ENCODE results near the gene IMP3.
A peak's percentile ranks its signal among the peaks of the same experiment; 100 is the strongest.
"Not testable (repeated sequence)": the region's sequence is repeated elsewhere in the genome, so short reads cannot be mapped to it uniquely, and the experiment has no call there.

The IMP3 gene

DNA sequence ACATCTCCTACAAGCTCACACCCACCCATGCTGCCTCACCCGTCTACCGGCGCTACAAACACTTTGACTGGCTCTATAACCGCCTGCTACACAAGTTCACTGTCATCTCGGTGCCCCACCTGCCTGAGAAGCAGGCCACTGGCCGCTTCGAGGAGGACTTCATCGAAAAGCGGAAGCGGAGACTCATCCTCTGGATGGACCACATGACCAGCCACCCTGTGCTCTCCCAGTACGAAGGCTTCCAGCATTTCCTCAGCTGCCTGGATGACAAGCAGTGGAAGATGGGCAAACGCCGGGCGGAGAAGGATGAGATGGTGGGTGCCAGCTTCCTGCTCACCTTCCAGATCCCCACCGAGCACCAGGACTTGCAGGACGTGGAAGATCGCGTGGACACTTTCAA, 9.8 kb upstream of the IMP3 start:
- no peak for DNase-seq

DNA sequence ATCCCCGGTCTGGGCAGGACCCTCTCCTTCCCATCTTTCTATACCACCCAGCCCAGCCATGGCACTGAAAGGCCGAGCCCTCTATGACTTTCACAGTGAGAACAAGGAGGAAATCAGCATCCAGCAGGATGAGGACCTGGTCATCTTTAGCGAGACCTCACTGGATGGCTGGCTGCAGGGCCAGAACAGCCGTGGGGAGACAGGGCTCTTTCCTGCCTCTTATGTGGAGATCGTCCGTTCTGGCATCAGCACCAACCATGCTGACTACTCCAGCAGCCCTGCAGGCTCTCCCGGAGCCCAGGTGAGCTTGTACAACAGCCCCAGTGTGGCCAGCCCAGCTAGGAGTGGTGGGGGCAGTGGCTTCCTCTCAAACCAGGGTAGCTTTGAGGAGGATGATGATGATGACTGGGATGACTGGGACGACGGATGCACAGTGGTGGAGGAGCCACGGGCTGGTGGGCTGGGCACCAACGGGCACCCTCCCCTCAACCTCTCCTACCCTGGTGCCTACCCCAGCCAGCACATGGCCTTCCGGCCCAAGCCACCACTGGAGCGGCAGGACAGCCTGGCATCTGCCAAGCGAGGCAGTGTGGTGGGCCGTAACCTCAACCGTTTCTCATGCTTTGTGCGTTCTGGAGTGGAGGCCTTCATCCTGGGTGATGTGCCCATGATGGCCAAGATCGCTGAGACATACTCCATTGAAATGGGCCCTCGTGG, 9.2 kb upstream of the IMP3 start:
- no peak for DNase-seq

DNA sequence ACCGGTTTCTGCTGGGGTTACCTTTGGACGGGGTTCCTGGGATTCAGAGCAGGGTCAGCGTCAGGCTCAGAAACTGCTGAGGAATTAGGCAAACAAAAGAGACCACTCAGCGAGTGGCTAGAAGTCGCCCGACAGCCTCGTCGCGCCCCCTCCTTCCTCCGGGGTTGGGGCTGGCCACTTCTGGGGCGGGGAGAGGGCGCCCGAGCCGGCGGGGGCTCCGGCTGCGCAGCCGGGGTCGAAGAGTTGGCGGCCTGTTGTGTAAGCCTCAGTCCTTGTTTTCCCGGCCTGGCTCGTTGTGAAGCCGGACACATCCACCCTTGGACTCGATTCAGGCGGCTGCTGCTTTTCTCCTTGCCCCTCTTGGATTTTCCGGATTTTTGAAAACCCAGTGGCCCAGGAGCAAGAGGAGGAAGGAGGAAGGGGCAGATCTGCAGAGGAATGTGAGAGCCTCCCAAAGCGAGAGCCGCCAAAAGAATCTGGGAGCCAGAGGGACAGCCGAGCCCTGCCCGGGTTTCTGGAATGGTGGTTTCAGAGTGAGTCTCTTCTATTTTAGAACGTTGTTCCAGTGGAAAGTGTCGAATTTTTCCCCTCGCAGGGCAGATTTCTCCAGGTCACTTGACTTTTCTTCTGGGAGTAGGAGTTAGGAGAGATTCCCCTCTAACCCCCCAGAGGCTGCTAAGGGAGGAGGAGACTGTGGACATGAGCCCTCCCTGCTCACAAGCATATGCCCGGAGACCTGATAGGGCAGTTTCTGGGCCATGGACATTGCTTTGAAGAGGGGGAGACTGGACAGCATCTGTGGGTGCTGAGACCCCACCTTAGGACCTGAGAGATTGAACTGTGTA, 8.4 kb upstream of the IMP3 start:
- no peak for DNase-seq

DNA sequence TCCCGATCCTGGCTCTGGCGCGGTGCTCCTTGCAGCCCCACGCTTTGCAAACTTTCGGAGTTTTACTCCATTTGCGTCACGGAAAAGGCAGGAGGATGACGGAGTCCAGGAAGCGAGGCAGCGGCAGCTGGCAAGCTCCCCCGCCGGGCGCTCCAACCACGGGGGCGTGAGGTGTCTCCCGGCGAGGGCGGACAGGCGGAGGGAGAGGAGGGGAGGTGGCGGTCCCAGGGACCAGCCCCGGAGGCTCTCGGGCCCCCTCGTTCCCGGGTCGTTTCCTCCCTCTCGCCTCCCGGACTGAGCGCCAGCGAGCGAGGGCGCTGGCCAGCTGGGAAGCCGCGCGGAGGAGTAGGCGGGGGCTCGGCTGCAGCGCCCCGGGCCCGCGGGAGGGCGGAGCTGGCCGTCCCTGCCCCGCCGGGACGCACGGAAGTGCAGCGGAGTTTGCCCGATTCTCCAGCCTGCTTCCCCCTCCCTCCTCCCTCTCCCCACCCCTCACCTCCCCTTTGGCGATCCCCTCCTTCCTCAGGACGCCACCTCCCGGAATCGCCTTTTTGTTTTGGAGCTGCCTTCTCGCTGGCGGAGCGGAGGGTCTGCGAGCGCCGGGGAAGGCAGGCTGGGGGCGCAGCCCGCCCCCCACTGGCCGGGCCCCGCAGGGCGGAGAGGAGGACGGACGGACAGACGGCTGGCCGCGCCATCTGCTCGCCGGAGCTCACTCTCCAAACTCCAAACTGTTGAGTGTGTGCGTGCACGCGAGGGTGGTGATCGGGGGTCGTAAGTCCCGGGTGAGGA, 7.5 kb upstream of the IMP3 start, which contains the start of gene SNX33:
TSS of gene SNX33 (plus strand) at position 543 of the 786 bp plus-strand sequence. CDS start 1,191 bp downstream, outside the sequence.
- no peak for DNase-seq

DNA sequence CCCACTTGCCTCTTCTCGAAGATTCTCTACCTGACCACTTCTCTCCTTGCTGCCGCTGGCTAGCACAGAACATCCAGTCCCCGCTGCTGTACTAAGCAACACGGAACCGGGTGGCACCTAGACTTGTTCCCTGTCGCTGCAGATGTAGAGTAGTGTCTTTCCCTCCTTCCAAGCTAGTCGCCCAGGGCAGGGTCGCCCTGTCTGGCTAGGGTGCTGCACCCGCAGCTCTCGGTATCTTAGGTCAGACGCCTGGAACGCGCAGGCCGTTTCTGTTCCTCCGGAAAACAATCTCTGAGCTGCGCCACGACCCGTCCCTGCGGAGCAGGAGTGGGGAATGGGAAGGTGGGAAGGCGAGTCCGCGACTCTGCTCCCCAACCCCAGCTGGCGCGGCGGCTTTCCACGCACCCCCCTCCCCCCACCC, 6.9 kb upstream of the IMP3 start:
- DNase-seq, result no peak

DNA sequence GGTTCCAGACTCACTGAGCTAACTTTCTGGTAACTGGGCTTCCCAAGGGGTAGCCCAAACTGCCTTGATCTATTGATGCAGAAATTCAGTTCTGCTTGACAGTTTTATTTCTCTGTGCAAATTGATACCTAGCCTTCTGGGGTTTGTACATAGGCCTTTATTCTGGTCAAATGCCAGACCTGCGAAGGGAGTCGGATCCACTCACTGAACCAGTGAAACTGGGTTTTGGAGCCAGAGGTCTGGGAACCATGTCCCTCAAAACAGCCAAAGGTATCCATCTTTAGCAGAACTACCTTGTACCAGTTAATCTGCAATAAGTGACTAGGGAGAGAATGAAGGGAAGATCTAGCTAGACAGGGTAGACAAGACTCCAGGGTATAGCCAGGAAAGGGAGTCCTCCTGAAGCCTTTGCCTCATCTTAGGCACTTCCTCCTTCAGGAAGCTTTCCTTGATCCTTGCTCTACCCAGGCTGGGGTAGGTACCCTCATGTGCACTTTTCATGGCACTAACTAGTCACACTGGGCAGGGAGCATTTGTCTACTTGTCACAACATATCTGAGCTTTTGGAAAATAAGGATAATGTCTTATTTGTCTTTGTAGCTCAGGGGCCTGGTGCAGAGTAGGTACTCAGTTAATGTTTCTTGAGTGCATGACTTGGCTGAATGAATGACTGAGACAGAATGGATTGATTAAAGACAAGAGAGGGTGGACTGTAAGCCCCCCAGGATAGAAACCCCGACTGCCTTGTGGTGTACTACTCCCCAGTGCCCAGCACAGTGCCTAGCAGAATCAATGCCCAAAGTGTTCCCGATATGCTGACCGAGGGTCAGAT, 6.3 kb upstream of the IMP3 start:
- no peak for DNase-seq

DNA sequence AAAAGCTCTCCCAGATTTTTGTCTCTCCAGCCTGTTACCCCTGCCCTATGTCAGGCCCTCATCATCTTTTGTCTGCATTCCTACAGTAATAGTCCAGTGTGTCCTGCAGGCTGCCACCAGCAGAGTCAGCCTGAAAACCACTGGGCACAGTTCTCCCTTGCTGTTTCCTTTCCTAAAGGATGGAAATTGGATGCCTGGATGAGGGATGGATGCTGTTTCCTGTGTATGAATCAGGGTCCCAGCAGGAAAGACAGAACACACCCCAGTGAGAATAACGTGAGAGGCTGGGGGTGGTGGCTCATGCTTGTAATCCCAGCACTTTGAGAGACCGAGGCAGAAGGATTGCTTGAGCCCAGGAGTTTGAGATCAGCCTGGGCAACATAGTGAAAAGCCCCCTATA, 4.4 kb upstream of the IMP3 start:
- no peak for DNase-seq

DNA sequence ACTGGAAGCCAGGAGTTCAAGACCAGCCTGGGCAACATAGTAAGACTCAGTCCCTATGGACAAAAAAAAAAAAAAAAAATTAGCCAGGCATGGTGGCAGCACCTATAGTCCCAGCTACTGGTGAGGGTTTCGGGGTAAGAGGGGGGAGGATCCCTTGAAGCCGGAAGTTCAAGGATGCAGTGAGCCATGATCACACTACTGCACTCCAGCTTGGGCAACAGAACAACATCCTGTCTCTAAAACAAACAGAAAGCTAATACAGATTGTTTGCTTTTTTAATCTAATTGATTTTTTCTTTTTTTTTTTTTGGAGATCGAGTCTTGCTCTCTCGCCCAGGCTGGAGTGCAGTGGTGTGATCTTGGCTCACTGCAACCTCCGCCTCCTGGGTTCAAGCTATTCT, 1.6 kb upstream of the IMP3 start:
- DNase-seq, result no peak

DNA sequence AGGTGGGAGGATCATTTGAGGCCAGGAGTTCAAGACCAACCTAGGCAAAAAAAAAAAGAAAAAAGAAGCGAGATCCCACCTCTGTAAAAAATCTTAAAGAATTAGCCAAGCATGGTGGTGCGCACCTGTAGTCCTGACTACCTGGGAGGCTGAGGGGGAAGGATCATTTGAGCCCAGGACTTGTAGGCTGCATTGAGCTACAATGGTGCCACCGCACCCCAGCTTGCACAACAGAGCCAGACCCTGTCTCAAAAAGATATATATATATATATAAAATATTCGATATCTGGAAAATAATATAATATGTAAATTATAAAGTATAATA, 1.1 kb upstream of the IMP3 start:
- DNase-seq, result no peak

DNA sequence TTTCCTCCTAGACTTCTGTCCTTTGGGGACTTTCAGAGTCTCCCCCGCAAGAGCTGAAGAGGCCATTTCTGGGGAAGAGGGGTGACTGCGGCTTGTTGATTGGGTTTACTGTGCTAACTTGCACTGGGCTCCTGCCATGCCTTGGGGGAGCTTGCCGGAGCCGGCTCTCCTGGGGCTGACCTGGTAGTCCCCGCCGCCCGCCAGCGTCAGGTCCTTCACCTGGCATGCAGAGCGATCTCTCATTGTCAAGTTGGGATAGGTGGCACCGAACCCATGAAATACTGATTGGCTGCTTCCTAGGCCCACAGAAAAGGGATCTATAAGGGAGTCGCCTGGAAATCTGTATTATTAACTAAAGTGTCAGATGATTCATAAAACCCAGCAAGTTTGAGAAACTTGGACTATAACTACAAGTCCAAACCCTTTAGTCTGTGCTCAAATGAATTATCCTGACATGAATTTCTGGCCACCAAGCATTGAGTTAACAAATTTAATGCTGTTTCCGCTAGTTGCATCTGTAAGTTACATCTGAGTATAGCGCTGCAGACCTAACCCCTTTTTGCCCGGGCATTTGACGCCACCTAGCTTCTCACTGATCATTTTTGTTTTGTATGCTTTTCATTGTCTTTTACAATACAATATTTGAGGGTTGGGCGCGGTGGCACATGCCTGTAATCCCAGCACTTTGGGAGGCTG, 607 bp upstream of the IMP3 start:
- peak in 1 of 2 experiments; percentile 39 for DNase-seq

DNA sequence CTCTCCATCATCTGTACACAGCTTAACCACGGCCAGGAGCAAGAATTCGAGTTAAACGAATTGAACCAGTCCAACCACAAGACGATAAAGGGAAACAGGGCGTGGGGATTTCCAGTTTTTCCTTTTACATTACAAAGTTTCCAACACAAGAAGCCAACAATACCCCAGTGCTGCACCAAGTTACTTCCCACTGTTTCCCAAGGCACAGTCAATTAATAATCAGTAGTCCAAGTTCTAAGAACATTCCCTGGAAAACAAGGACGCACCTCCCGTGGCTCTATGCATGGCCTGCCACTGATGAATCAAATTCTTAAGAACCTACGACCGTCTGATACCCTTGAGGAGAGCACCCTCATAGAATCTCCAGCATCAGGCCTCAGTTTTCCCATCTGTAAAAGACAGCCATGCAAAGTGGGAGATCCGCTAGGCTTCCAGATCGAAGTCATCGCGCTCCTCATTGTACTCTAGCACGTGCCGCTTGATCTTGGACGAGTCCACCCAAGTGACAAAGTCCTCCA, 774 bp downstream of the IMP3 start:
- no peak for DNase-seq

DNA sequence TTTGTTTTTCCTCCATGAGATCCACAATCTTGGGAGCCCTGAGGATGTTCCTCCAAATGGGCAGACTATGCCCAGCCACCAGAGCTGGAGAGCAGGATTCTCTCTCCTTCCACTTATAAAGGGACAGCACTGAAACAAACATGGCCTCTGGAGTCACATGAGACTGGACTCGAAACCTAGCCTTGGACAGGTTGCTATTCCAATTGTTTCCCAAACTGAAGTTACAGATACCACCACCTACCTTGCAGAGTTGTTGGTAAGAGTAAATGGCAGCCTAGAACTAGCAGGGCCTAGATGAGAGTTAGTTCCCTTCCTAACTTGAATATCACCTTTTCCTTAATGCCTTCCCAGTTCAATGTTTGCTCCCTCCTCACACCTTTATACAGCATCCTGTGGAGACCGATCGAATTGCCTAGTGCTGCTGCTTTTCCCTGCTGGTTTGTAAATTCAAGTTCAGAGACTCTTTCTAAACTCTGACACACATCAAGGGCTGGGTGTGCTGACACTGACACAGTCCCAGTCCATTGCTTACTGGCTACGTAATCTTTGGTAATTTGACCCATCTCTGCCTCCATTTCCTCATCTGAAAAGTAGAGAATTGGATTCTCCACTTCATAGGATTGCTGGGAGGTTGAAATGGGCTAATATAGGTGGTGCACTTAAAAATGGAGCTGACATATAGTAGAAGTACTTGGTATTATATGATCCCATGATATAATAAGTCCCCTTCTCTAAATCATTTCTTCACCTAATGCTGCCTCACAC, 2.6 kb downstream of the IMP3 start:
- no peak for DNase-seq

DNA sequence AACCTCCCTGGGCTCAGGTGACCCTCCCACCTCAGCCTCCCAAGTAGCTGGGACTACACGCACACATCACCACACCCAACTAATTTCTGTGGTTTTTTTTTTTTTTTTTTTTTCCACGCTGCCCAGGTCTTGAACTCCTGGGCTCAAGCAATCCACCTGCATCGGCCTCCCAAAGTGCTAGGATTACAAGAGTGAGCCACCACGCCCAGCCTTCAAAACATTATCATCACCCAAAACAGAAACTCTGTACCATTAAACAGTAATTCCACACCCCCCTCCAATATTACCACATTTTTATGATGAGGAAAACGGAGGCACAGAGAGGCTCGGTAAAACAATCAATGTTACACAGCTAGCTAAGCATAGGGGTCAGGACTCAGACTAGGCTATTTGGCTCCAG, 4.0 kb downstream of the IMP3 start:
- DNase-seq, result no peak

DNA sequence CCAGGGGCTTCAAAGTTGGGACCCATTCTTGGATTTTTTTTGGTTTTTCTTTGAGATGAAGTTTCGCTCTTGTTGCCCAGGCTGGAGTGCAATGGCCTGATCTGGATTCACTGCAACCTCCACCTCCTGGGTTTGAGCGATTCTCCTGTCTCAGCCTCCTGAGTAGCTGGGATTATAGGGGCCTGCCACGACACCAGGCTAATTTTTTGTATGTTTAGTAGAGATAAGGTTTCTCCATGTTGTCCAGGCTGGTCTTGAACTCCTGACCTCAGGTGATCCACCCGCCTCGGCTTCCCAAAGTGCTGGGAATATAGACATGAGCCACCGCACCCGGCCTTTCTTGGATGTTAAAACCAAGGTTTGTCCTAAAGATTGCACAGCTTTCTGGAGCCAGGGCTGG, 6.1 kb downstream of the IMP3 start:
- not testable (repeated sequence) for DNase-seq

DNA sequence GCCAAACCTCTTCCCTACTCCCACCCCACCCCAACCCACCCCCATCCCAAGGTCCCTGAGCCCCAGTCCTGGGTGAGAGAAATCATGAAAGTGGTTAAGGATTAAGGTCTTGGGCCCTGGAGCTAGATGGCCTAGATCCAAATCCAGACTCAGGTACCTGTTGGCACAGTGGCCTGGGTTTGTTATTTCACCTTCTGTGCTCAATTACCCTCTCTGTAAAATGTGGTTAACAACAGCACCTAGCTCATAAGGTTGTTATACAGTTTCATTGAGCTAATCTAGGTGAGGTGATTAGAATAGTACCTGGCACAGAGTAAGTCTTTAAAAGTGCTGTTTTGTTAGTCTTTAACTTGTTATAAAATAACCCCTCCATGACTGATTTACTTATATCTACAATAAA, 8.1 kb downstream of the IMP3 start:
- no peak for DNase-seq

DNA sequence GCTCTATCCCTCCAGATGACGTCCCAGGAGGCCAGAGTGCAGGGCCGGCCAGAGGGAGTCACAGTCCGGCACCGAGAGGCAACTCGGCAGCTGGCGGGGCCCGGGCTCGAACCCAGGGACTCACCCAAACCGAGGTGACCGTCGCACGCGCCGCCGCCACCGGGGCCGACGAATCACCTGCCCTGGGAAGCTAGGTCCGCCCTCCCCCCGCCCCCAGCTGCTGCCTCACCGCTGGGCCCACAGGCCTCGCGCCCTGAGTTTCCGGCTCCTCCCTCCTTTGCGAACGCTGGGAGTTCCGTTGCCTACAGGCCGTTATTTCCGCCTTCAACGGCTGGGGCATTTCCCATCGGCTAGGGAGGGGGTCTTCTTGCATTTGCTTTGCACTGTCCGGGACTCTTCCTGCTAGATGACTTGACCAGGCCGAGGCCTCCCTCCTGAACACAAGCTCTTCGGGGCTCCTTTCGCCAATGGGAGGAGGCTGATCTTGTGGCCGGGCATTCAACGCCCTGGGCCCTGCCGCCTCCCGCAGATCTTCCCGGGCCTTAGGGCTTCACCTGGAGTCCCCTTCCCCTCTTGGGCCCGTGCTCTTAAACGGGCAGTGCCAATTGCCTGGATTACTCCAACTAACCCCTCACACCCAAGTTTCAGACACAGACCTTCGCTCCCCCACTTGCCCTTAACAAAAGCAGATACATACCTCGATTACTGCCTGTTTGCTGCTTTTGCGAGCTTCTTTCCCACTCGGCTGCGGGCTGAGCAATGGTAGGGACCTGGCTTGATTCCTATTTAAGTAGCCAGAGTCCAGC, 14.3 kb downstream of the IMP3 start, which contains the start of gene SNUPN:
TSS of gene SNUPN (minus strand) at position 184 of the 806 bp plus-strand sequence. CDS start 4,674 bp downstream, outside the sequence.
- peak; percentile 38 to 81 for DNase-seq

DNA sequence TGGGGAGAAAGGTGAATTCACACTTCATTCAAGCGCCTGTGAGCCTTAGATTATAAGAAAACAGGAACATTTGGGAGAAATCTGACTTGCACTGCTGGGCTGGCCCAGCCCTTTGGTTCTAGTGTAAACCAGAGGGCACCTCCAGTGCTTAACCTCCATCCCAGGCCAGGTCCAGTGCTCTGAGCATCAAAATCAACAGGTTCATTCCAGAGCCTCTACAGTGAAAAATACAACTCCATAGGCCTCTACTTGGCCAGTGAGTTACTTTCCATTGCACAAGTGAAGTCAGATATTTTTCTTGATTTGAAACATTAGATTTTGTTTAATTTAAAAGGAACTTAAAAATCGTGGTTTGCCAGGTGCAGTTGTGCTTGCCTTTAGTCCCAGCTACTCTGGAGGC, 17.5 kb downstream of the IMP3 start:
- no peak for DNase-seq

DNA sequence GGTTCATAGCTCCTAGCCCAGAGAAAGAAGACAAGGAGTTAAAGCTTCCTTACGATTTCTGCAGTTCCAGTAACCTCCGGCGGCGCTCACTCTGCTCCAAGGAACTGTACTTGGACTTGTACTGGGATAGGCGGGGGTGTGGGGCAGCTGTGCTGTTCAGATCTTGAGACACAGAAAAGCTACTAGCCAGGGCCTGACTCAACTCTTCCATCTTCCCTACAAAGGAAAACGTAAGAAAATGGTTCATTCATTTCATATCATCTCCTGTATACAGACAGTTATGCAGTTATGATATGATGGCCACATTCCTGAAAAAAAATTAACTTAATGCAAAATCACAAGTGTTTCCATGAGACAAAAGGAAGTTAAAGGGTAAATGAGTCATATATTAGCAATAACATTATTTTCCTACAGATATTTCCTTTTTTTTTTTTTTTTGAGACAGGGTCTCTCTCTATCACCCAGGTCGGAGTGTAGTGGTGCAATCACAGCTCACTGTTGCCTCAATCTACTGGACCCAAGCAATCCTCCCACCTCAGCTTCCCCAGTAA, 19.1 kb downstream of the IMP3 start:
- DNase-seq, result no peak

DNA sequence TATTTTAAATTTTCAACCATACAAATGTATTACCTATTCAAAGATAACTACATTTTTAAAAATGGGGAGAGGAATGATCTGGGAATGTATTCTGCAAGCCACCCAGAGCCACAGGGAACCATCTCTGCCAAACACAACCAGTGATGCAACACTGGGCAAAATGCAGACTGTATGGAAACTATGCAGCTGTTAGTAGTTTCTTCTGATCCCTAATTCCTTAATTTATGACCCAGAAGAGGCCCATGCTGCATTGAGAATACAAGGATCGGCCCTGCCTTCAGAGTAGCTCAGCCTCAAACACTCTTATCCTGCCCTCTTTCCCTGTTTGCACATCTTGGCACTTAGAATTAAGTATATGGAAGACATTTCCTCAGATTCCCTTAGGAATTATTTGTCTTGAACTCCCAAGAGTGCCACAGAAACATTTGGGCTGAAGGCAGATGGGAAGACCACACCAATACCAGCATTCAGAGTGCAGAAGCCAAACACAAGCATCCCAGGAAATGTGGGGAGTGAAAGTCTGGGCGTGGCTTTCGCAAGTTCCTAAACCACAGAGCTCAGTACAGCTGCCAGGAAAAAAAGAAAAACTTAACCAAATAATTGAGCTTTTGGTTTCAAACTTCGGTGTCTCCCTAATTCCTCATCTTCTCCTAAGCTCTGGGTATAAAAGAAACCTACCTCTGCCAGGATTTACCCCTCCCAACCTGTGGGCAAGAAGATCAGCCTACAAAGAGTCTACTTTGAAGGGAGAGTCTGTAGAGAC, 19.8 kb downstream of the IMP3 start:
- no peak for DNase-seq

All from NCI-H187 (cell line).